GM21447 (cell line): ENCODE measurements around the gene LRRC31.
A peak's percentile ranks its signal among the peaks of the same experiment; 100 is the strongest.

Experiments
- ATAC-seq: cut with Tn5 transposase; IDR thresholded peaks from one replicate; pipeline ENCODE4 v1.9.1; 2021; ENCODE audit not compliant: unreplicated experiment

LRRC31 gene

GRCh38 chr3:169864270-169864669, 5.5 kb downstream of the LRRC31 start:
- no peak for ATAC-seq

GRCh38 chr3:169863458-169863899, 6.3 kb downstream of the LRRC31 start:
- ATAC-seq, result peak; percentile 67

GRCh38 chr3:169861871-169862270, 7.9 kb downstream of the LRRC31 start:
- no peak for ATAC-seq

GRCh38 chr3:169857811-169858210, 11.9 kb downstream of the LRRC31 start:
- ATAC-seq, result no peak

GRCh38 chr3:169855514-169855913, 14.2 kb downstream of the LRRC31 start:
- no peak for ATAC-seq

GRCh38 chr3:169850618-169851017, 19.1 kb downstream of the LRRC31 start:
- no peak for ATAC-seq

- ATAC-seq, result no peak
These were observed 21.0 kb downstream of the LRRC31 start for GRCh38 chr3:169848741-169849140.

GRCh38 chr3:169847896-169848295, 21.8 kb downstream of the LRRC31 start:
- no peak for ATAC-seq

- ATAC-seq, result peak; percentile 96
These were observed 23.1 kb downstream of the LRRC31 start for GRCh38 chr3:169846458-169847193.

GRCh38 chr3:169842960-169843359, 26.8 kb downstream of the LRRC31 start:
- no peak for ATAC-seq

- ATAC-seq, result peak; percentile 69
These were observed 28.6 kb downstream of the LRRC31 start for GRCh38 chr3:169841171-169841570.

- no peak for ATAC-seq
These were observed 31.2 kb downstream of the LRRC31 start for GRCh38 chr3:169838511-169839030.

GRCh38 chr3:169836942-169837275, 32.8 kb downstream of the LRRC31 start:
- no peak for ATAC-seq

- peak; percentile 87 for ATAC-seq
These were observed 33.4 kb downstream of the LRRC31 start for GRCh38 chr3:169836078-169836941.

GRCh38 chr3:169835533-169835932, 34.2 kb downstream of the LRRC31 start:
- ATAC-seq, result peak; percentile 6

GRCh38 chr3:169827712-169828111, 42.0 kb downstream of the LRRC31 start:
- ATAC-seq, result no peak

- no peak for ATAC-seq
These were observed 44.4 kb downstream of the LRRC31 start for GRCh38 chr3:169825316-169825715.

GRCh38 chr3:169822983-169823382, 46.8 kb downstream of the LRRC31 start:
- ATAC-seq, result no peak

- no peak for ATAC-seq
These were observed 47.2 kb downstream of the LRRC31 start for GRCh38 chr3:169822540-169822939.

GRCh38 chr3:169822091-169822490, 47.6 kb downstream of the LRRC31 start:
- ATAC-seq, result no peak

GRCh38 chr3:169818316-169818715, 51.4 kb downstream of the LRRC31 start:
- no peak for ATAC-seq

GRCh38 chr3:169815590-169816150, 54.1 kb downstream of the LRRC31 start:
- ATAC-seq, result no peak
